IPS DF 6.9 (cell line): ENCODE data around the gene FIGNL1.

Experiments used
- DNase-seq: peaks from one replicate; pipeline ENCODE4 v3.0.0-alpha.2; 2013; ENCODE audit warnings: low read depth, low spot score
- H3K27ac ChIP-seq: one replicate; pipeline ENCODE4 v1.5.1; 2013; ENCODE audit warnings: low read length, control low read depth
- H3K27me3 ChIP-seq: 2 replicates; pipeline ENCODE4 v1.6.1; 2013; ENCODE audit warnings: mild to moderate bottlenecking, low read length; ENCODE audit not compliant: control insufficient read depth, insufficient read depth
- H3K36me3 ChIP-seq: 2 replicates; pipeline ENCODE4 v1.6.1; 2013; ENCODE audit warnings: low read length; ENCODE audit not compliant: control insufficient read depth, insufficient read depth
- H3K4me1 ChIP-seq: 2 replicates; pipeline ENCODE4 v1.6.1; 2013; ENCODE audit warnings: low read length; ENCODE audit not compliant: control insufficient read depth, insufficient read depth
- H3K4me3 ChIP-seq: 2 replicates; pipeline ENCODE4 v1.5.1; 2013; ENCODE audit warnings: mild to moderate bottlenecking, low read length
- H3K9me3 ChIP-seq: 2 replicates; pipeline ENCODE4 v1.6.1; 2013; ENCODE audit warnings: low read length, inconsistent platforms; ENCODE audit not compliant: control insufficient read depth, insufficient read depth
- WGBS: extraction: QIAGEN DNeasy Blood & Tissue Kit; methylation state at CpG from one replicate; pipeline ENCODE4 v1.1.7; 2013; ENCODE audit warnings: mixed read lengths, missing lambda C conversion rate; ENCODE audit not compliant: insufficient read length, insufficient coverage; 5-methylcytosine and 5-hydroxymethylcytosine counted together

The FIGNL1 gene

DNA sequence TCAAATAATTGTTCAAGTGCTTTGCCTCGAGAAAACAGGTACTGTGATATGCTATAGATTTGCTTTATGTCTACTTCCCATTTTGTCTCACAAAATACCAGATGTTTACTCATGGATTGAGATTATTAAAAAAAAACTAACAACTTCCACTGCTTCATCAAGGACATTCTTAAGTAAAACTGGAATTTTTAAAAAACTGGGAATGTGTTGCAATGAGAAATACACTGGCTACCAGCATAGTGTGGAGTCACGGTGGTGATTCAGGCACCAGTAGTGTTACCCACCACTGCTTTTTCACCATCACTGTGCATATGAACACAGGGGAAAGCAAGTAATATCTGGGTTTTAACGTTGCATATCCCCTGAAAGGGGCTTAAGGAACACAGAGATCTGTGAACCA lies 21.2 kb downstream of the FIGNL1 start:
- no peak for DNase-seq
- no CpG with 5 or more reads among the region's 3 CpGs for WGBS
- Histone ChIP-seq H3K36me3 (no peaks in the 10 kb centered on the region), H3K4me1 (no peaks in the 10 kb centered on the region), H3K27me3 (no peaks in the 10 kb centered on the region), H3K9me3 (no peaks in the 10 kb centered on the region), H3K27ac (no peak overlapping the region), H3K4me3 (no peak overlapping the region)

DNA sequence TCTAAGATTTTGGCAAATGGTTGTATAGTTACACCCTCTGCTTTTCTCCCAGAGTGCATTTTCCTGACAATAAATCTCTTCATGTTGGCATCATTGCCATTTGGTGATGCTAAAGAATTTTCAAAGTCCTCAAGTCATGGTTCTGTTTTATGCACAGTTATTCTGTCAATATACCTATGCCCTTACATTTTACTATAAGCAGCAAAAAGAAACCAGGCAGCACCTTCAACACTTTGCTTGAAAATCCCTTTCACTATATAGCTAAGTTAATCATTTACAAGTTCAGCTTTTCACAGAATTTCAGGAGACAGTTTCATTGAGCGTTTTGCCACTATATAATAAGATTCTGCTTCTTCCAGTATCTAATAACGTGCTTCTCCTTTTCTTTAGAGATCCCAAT lies 22.6 kb downstream of the FIGNL1 start:
- WGBS = no CpG with 5 or more reads among the region's 2 CpGs
- no peak overlapping the region for H3K27ac ChIP-seq
- no peak overlapping the region for H3K4me3 ChIP-seq
- no peaks in the 10 kb centered on the region for H3K27me3 ChIP-seq
- H3K4me1 ChIP-seq = no peaks in the 10 kb centered on the region
- no peaks in the 10 kb centered on the region for H3K36me3 ChIP-seq
- no peak for DNase-seq
- no peaks in the 10 kb centered on the region for H3K9me3 ChIP-seq

DNA sequence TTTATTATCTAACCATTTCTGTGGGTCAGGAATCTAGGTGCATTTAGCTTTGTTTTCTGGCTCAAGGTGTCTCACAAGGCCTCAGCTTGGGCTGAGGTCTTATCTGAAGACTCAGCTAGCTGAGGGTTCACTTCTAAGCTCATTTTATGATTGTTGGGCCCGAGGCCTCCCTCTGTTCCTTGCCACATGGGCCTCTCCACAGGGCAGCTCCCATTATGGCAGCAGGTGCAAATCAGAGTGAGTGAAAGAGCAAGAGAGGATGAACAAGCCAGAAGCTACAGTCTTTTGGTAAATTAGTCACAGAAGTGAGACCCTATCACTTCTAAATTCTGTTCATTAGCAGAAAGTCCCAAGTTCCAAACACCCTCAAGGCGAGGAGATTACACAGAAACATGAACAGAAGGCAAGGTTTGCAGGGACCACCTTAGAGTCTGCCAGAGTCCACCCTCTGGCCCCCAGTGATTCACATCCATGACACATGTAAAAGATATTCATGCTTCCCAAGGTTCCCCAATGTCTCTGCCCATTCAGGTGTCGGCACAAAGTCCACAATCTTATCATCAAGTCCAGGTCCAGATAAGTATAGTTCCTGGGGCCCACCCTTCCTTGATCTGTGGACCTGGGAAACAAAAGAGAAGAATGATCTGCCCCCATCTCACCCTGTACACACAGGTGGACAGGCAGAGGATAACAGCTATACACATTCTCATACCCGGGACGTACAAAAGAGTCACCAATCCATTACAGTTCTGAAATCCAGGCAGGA lies 23.7 kb downstream of the FIGNL1 start:
- H3K27ac ChIP-seq = no peak overlapping the region
- no peaks in the 10 kb centered on the region for H3K27me3 ChIP-seq
- no peaks in the 10 kb centered on the region for H3K9me3 ChIP-seq
- no peaks in the 10 kb centered on the region for H3K36me3 ChIP-seq
- H3K4me3 ChIP-seq = no peak overlapping the region
- WGBS = no CpG with 5 or more reads among the region's 5 CpGs
- no peaks in the 10 kb centered on the region for H3K4me1 ChIP-seq
- no peak for DNase-seq

DNA sequence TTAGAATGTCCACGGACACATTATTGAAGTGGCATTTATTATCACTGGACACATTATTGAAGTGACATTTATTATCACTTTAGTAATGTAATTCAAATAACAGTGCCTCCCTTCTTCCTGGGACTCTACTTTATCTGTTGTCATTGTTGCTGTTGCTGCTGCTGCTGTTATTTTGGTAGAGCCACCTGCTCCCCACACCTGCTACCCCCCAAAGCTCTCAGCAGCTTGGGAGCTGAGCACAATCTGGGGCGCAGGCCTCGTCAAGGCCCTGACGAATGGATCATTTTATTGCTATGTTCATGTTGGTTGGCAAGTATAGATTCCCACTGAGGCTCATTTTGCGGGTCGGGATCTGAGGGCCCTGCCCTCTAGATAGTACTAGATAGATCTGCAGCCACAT lies 24.8 kb downstream of the FIGNL1 start:
- WGBS = no CpG with 5 or more reads among the region's 6 CpGs
- Histone ChIP-seq H3K9me3 (no peaks in the 10 kb centered on the region), H3K4me3 (no peak overlapping the region), H3K36me3 (no peaks in the 10 kb centered on the region), H3K27me3 (no peaks in the 10 kb centered on the region), H3K4me1 (peaks cover 5% of the 10 kb centered on the region; the same call in 1 of the 2 replicates), H3K27ac (no peak overlapping the region)
- no peak for DNase-seq

DNA sequence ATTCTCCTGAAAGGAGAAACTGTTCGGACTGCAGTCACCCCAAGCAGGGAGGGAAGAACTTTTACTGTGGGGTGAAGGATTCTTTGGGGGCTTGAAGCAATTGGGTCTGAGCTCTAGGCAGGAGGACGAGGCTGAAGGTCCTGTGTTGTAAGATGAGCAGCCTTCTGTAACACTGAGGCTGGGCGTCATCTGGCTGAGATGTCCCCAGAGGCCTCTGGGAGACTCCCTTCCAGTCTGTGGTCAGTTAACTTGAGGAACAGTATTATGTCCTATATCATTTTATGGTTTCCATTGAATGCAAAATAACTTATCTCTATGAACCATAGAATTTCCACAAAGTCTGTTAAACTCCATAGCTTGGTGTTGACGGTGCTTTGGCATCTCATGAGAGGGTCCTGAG lies 26.3 kb downstream of the FIGNL1 start:
- WGBS = no CpG with 5 or more reads among the region's 4 CpGs
- no peaks in the 10 kb centered on the region for H3K36me3 ChIP-seq
- H3K27ac ChIP-seq = no peak overlapping the region
- no peak for DNase-seq
- no peaks in the 10 kb centered on the region for H3K9me3 ChIP-seq
- no peak overlapping the region for H3K4me3 ChIP-seq
- peaks cover 5% of the 10 kb centered on the region for H3K4me1 ChIP-seq
- H3K27me3 ChIP-seq = no peaks in the 10 kb centered on the region

DNA sequence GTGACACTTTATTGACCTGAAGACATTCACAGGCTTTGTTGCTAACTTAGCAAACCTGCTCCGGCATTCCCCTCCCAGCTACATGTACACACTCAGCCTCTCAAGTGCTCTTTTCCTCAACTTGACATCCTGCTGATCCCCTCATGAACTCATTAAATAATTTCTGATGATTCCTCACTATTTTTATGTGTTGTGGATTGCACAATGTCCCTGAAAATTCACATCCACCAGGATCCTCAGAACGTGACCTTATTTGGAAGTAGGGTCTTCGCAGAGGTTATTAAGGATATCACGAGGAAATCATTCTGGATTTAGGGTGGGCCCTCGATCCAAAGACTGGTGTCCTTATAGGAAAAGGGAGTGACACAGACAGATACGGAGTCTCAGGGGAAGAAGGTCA lies 27.3 kb downstream of the FIGNL1 start:
- Histone ChIP-seq H3K36me3 (no peaks in the 10 kb centered on the region), H3K9me3 (no peaks in the 10 kb centered on the region), H3K27ac (no peak overlapping the region), H3K27me3 (no peaks in the 10 kb centered on the region), H3K4me3 (no peak overlapping the region), H3K4me1 (peaks cover 5% of the 10 kb centered on the region)
- no CpG with 5 or more reads among the region's 6 CpGs for WGBS
- DNase-seq = no peak

DNA sequence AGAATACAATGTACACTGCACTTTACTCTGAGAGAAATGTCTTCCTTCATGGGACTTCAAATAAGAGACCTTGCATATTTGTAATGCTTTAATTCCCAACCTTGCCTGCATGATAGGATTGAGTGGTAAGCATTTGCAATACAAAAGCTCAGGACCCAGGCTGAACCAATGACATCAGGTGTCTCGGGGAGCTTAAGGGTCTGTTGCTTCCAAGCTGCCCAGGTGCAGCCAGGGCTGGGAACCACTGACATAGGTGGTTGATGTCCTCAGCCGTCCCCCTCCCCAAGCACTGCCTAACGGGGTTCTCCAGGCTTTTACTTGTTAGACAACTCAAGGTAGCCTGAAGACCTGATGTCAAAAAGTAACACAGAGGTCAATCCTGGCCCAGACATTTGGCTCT lies 29.1 kb downstream of the FIGNL1 start:
- Histone ChIP-seq H3K36me3 (no peaks in the 10 kb centered on the region), H3K27ac (no peak overlapping the region), H3K27me3 (no peaks in the 10 kb centered on the region), H3K4me1 (peaks cover 5% of the 10 kb centered on the region), H3K4me3 (no peak overlapping the region), H3K9me3 (no peaks in the 10 kb centered on the region)
- DNase-seq = no peak
- WGBS = no CpG with 5 or more reads among the region's 3 CpGs

DNA sequence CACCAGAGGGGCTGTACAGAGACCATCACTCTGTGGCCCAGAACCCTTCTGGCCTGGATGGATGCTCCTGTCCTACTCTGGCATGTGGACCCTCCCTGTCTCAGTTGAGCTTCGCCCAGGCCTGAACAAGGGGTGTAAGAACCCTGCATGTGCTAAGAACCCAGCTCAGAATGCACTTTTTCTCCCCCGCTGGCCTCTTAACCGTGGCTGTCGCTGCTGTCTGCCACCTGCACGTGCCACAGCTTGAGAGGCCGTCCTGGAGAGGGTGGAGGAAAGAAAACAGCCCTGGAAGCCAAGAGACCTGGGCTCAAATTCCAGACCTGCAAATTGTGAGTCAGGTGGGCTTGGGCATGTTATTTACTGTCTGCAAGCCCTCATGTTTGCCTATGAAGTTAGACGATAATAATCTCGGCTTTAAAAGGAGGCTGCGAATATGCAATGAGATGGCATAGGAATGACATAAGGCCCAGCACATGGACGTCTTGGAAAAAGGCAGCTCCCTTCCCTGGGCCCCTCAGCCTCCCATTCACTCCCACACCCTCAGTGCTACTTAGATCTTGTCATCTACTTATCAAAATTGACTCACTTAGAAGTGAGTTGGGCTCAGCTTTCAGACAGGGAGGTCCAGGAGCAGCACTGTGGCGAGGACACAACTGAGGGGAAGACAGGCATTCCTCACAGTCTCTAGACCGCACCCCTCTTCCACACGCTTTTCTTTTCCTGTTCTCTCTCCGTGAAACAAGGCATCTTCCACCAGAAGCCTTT lies 31.4 kb downstream of the FIGNL1 start:
- WGBS = no CpG with 5 or more reads among the region's 14 CpGs
- peaks cover 5% of the 10 kb centered on the region for H3K4me1 ChIP-seq
- H3K27me3 ChIP-seq = no peaks in the 10 kb centered on the region
- no peak overlapping the region for H3K27ac ChIP-seq
- no peak for DNase-seq
- no peak overlapping the region for H3K4me3 ChIP-seq
- H3K36me3 ChIP-seq = no peaks in the 10 kb centered on the region
- H3K9me3 ChIP-seq = no peaks in the 10 kb centered on the region

DNA sequence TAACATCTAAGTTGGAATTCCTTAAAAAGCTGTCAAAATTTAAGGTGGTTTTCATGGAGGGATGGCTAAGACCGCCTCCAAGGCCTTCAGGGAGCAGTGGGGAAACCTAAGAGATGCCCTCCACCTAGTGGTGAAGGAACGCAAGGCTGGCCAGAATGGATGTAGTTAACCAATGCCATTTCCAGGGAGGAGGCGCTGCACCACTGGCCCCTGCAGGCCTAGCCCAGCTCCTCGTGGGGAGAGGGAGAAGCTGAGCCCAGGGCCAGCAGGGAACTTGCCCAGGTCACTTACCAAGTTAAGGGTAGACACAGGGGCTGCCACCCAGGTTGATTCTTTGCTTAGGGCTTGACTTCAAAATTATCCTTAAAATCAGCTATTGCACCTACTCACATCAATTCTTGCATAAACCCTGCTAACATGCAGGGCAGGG lies 32.0 kb downstream of the FIGNL1 start:
- no CpG with 5 or more reads among the region's 4 CpGs for WGBS
- Histone ChIP-seq H3K27ac (no peak overlapping the region), H3K9me3 (no peaks in the 10 kb centered on the region), H3K4me3 (no peak overlapping the region), H3K4me1 (peaks cover 5% of the 10 kb centered on the region), H3K27me3 (no peaks in the 10 kb centered on the region), H3K36me3 (no peaks in the 10 kb centered on the region)
- peak; percentile 86 for DNase-seq

DNA sequence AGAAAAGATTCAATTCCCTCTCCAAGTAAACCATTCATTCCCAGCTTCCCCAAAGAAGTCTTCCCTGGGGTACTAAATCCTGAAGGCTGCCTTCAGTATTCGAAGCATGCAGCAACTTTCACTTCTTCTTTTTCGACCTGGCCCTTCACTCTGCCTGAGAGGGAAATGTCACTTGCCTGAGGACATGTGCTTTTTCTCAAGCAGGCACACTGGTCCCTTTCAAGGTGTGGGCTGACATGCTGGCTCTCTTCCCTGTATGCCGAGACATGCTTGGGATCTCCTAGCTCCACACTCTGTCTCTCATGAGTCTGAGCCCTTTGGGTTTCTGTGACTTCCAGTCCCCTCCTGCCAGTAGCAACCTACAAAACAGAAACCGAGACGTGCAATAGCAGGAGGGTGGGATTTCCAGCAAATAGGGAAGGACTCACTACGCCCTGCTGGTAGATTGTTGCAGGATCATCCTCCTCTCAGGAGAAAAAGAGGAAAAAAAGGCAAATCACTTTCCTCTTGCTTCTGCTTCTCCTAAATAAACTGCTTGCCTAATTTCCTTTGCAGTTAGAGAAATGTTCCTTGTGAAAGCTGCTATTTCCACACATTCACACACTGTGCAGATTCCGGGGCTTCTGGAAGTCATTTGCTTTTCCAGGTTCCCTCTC lies 33.5 kb downstream of the FIGNL1 start:
- Histone ChIP-seq H3K36me3 (no peaks in the 10 kb centered on the region), H3K27ac (no peak overlapping the region), H3K27me3 (no peaks in the 10 kb centered on the region), H3K4me3 (no peak overlapping the region), H3K9me3 (no peaks in the 10 kb centered on the region), H3K4me1 (peaks cover 5% of the 10 kb centered on the region)
- no CpG with 5 or more reads among the region's 7 CpGs for WGBS
- no peak for DNase-seq
